22Rv1 (cell line): ENCODE data around the gene WNT3A.

Experiments
- ZFX ChIP-seq: fragments of 450-650 bp; IDR thresholded peaks from 2 replicates; pipeline ENCODE4 v1.6.1; 2017; ENCODE audit warnings: antibody characterized with exemption, borderline replicate concordance
- TF ChIP-seq, protein P1 (sequence below): fragments of 450-650 bp; IDR thresholded peaks from 2 replicates; pipeline ENCODE4 v1.5.1; 2017; ENCODE audit warnings: mild to moderate bottlenecking

DNA sequence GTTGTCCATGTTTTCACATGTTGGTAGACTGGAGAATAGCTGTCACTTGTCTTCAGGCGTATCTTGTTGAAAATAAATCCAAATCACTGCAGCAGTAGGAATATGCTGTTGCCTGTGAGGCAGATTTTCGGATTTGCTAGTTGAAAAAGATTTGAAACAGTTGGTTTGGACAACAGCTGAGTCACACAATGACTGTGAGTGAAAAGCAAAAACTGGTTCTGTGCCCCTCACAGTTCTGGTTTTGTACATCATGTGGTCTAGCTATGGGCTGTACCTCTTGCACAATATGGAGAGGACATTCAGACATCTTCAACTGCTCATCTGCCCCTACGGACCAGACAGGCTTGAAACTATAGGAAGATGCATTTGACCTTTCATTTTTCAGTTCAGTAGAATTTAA lies 77.5 kb downstream of the WNT3A start:
- TF ChIP-seq, protein P1, sequence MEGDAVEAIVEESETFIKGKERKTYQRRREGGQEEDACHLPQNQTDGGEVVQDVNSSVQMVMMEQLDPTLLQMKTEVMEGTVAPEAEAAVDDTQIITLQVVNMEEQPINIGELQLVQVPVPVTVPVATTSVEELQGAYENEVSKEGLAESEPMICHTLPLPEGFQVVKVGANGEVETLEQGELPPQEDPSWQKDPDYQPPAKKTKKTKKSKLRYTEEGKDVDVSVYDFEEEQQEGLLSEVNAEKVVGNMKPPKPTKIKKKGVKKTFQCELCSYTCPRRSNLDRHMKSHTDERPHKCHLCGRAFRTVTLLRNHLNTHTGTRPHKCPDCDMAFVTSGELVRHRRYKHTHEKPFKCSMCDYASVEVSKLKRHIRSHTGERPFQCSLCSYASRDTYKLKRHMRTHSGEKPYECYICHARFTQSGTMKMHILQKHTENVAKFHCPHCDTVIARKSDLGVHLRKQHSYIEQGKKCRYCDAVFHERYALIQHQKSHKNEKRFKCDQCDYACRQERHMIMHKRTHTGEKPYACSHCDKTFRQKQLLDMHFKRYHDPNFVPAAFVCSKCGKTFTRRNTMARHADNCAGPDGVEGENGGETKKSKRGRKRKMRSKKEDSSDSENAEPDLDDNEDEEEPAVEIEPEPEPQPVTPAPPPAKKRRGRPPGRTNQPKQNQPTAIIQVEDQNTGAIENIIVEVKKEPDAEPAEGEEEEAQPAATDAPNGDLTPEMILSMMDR = no peak
- TF ChIP-seq ZFX = no peak
